HepG2 (cell line): ENCODE data around the gene MAN1C1. TPM values are rescaled to one million over a fixed set of nuclear protein-coding genes. Genes with fewer than 3 reads are reported as not detected.

Source experiments
- HNRNPLL ChIP-seq: fragments of 200-400 bp; formaldehyde crosslinking; IDR thresholded peaks from 2 replicates; pipeline ENCODE4 v1.6.1; 2017; ENCODE audit warnings: mild to moderate bottlenecking, low read depth, low read length; ENCODE audit not compliant: poor library complexity, severe bottlenecking
- JUN ChIP-seq: sonication (generic); formaldehyde crosslinking; IDR thresholded peaks from 2 replicates; pipeline ENCODE4 v1.4.0; 2020; ENCODE audit warnings: mild to moderate bottlenecking, missing genetic modification reagents
- KDM2A ChIP-seq: sonication (generic); formaldehyde crosslinking; IDR thresholded peaks from 2 replicates; pipeline ENCODE4 v1.4.0; 2020; ENCODE audit warnings: low read depth, missing genetic modification reagents, borderline replicate concordance
- MBD4 ChIP-seq: IDR thresholded peaks from 2 replicates; pipeline ENCODE4 v1.6.1; 2012; ENCODE audit warnings: low read length, inconsistent platforms, borderline replicate concordance
- RAD21 ChIP-seq: fragments of 450-650 bp; formaldehyde crosslinking; IDR thresholded peaks from 2 replicates; pipeline ENCODE4 v1.5.0; 2020; ENCODE audit warnings: mild to moderate bottlenecking
- ZNF225 ChIP-seq: sonication (generic); formaldehyde crosslinking; IDR thresholded peaks from 2 replicates; pipeline ENCODE4 v1.4.0; 2020; ENCODE audit warnings: mild to moderate bottlenecking, missing genetic modification reagents
- polyA plus RNA-seq, 8 experiments: library from polyadenylated mRNA; depleted of rRNA in 3 of 8; stranded (reverse) in 7 of 8; unstranded in 1 of 8; fragments of >200 nt; fragmentation: Illumina TruSeq in 4 of 8; extraction: Trizol in 4 of 8; gene quantifications; 2 replicates each; pipeline versions ENCODE4 v1.2.1 to v1.2.3, GENCODE V29; 2011 to 2016; ENCODE audit warnings: low read depth in 4 of 8, missing spikeins in 1 of 8, mixed read lengths in 1 of 8; ENCODE audit not compliant: insufficient read depth in 1 of 8
- total RNA-seq, 5 experiments: library from RNA; depleted of rRNA; stranded (reverse); fragments of >200 nt; fragmentation: Illumina TruSeq; extraction: Trizol; gene quantifications; 2 replicates each; pipeline ENCODE4 v1.2.3, GENCODE V29; 2016; ENCODE audit warnings: low read depth in 1 of 5
- TF ChIP-seq, protein P1 (sequence below): IDR thresholded peaks from 2 replicates; pipeline ENCODE4 v1.6.1; 2016; ENCODE audit warnings: mild to moderate bottlenecking
- TF ChIP-seq, protein P2 (sequence below): sonication (generic); formaldehyde crosslinking; IDR thresholded peaks from 2 replicates; pipeline ENCODE4 v1.5.1; 2020; ENCODE audit warnings: missing genetic modification reagents, mild to moderate bottlenecking, borderline replicate concordance
- TF ChIP-seq, protein P3 (sequence below): IDR thresholded peaks from 2 replicates; pipeline ENCODE4 v1.6.1; 2012; ENCODE audit warnings: low read depth, low read length, improper control_type of control experiment
- TF ChIP-seq, protein P4 (sequence below): sonication (generic); formaldehyde crosslinking; IDR thresholded peaks from 2 replicates; pipeline ENCODE4 v1.5.0; 2020; ENCODE audit warnings: mild to moderate bottlenecking, missing genetic modification reagents, moderate library complexity

Gene MAN1C1
- total and polyA plus RNA-seq, 2 of the 13 experiments (the other 11 are each of a cell fraction or from before 2014, with no cell fraction given) = 0.18 to 0.49 TPM

DNA sequence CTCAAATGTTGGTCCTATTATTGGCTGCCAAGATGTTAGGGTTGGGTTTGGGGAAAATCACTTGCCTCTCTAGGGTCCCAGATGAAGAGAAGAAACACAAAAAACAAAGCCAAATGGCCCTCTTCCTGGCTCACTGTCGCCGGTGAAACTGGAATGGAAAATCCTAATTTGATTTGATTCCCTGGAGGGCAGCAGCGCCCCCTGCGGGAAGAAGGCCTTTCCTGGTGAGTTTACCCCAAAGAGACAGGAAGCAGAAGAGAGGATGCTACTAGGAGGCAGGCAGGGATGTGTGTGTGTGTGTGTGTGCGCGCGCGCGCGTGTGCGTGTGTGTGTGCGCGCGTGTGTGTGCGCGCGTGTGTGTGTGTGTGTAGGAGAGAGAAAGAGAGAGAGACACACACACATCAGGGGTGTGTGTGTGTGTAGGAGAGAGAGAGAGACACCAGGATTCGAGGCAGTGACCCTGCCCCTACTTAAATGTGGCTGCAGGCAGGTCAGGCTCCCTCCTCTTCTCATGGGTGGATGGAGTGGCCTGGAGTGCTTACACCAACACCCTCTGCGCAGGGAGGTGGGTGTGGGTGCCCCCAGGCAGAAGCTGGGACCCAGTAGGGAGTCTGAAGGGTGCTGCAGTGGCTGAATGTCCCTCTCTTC, 180.3 kb downstream of the MAN1C1 start (continued):
- peak; percentile 75 for TF ChIP-seq RAD21 (CRISPR knock-in tag)
- TF ChIP-seq, protein P1, sequence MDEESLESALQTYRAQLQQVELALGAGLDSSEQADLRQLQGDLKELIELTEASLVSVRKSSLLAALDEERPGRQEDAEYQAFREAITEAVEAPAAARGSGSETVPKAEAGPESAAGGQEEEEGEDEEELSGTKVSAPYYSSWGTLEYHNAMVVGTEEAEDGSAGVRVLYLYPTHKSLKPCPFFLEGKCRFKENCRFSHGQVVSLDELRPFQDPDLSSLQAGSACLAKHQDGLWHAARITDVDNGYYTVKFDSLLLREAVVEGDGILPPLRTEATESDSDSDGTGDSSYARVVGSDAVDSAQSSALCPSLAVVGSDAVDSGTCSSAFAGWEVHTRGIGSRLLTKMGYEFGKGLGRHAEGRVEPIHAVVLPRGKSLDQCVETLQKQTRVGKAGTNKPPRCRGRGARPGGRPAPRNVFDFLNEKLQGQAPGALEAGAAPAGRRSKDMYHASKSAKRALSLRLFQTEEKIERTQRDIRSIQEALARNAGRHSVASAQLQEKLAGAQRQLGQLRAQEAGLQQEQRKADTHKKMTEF (CRISPR knock-in tag) = no peak
- TF ChIP-seq, protein P2, sequence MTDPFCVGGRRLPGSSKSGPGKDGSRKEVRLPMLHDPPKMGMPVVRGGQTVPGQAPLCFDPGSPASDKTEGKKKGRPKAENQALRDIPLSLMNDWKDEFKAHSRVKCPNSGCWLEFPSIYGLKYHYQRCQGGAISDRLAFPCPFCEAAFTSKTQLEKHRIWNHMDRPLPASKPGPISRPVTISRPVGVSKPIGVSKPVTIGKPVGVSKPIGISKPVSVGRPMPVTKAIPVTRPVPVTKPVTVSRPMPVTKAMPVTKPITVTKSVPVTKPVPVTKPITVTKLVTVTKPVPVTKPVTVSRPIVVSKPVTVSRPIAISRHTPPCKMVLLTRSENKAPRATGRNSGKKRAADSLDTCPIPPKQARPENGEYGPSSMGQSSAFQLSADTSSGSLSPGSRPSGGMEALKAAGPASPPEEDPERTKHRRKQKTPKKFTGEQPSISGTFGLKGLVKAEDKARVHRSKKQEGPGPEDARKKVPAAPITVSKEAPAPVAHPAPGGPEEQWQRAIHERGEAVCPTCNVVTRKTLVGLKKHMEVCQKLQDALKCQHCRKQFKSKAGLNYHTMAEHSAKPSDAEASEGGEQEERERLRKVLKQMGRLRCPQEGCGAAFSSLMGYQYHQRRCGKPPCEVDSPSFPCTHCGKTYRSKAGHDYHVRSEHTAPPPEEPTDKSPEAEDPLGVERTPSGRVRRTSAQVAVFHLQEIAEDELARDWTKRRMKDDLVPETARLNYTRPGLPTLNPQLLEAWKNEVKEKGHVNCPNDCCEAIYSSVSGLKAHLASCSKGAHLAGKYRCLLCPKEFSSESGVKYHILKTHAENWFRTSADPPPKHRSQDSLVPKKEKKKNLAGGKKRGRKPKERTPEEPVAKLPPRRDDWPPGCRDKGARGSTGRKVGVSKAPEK (CRISPR knock-in tag) = no peak
- no peak for TF ChIP-seq MBD4
- TF ChIP-seq HNRNPLL = no peak
- no peak for TF ChIP-seq JUN (CRISPR knock-in tag)
- no peak for TF ChIP-seq ZNF225 (CRISPR knock-in tag)
- TF ChIP-seq KDM2A = peak; percentile 39; the same call in 1 of the 2 replicates
- TF ChIP-seq, protein P3, sequence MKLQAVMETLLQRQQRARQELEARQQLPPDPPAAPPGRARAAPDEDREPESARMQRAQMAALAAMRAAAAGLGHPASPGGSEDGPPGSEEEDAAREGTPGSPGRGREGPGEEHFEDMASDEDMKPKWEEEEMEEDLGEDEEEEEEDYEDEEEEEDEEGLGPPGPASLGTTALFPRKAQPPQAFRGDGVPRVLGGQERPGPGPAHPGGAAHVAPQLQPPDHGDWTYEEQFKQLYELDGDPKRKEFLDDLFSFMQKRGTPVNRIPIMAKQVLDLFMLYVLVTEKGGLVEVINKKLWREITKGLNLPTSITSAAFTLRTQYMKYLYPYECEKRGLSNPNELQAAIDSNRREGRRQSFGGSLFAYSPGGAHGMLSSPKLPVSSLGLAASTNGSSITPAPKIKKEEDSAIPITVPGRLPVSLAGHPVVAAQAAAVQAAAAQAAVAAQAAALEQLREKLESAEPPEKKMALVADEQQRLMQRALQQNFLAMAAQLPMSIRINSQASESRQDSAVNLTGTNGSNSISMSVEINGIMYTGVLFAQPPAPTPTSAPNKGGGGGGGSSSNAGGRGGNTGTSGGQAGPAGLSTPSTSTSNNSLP = peak; percentile 57
- TF ChIP-seq, protein P4, sequence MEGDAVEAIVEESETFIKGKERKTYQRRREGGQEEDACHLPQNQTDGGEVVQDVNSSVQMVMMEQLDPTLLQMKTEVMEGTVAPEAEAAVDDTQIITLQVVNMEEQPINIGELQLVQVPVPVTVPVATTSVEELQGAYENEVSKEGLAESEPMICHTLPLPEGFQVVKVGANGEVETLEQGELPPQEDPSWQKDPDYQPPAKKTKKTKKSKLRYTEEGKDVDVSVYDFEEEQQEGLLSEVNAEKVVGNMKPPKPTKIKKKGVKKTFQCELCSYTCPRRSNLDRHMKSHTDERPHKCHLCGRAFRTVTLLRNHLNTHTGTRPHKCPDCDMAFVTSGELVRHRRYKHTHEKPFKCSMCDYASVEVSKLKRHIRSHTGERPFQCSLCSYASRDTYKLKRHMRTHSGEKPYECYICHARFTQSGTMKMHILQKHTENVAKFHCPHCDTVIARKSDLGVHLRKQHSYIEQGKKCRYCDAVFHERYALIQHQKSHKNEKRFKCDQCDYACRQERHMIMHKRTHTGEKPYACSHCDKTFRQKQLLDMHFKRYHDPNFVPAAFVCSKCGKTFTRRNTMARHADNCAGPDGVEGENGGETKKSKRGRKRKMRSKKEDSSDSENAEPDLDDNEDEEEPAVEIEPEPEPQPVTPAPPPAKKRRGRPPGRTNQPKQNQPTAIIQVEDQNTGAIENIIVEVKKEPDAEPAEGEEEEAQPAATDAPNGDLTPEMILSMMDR (CRISPR knock-in tag) = peak; percentile 90
